GM21526 (cell line): Measurements from ENCODE around the gene CUL3.
"Not testable (repeated sequence)": the region's sequence is repeated elsewhere in the genome, so short reads cannot be mapped to it uniquely, and the experiment has no call there.

Experiments
- ATAC-seq: cut with Tn5 transposase; IDR thresholded peaks from one replicate; pipeline ENCODE4 v1.9.1; 2021; ENCODE audit warnings: moderate library complexity; ENCODE audit not compliant: unreplicated experiment, low FRiP score

Gene CUL3

DNA sequence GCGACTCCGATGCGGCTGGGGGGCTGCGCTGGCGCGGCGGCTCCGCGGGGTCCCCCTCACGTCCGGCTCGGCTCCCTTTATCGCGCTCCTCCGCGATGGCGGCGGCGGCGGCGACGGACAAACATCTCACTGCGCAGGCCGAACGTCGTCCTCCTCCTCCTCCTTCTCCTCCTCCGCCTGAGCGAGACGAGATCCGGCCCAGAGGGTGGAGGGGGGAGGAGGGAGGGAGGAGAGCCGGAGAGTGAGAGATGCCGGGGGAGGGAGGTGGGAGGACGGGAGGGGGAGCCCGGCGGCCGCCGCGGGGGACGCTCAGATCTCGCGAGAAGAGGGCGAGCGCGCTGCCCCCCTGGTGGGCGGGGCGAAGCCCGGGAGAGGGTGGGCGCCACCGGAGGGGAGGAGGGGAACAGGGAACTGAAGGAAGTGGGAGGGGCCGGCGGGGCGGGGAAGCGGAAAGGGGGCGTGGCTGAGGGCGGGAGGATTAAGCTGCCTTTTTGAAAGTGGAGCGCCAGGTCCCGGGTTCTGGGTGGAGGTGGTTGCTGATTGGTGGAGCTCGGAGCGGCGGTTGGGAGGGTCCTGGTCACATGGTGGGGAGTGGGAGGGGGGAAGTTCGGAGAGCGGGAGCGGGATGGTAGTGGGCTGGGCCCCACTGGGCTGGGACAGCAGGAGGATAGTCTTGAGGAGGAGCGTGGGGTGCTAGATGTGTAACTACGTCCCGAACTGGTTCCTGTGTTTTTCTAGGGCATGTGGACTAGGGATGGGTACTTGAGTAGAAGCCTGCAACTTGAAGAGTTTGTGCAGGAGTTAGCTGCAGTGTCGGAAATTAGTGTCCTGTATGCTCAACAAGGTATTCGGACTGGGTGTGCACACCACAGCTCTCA is at the start of gene CUL3:
TSS of gene CUL3 (minus strand) at position 153 of the 878 bp plus-strand sequence. CDS start 354 bp downstream, outside the sequence.
- ATAC-seq: peak; percentile 75

DNA sequence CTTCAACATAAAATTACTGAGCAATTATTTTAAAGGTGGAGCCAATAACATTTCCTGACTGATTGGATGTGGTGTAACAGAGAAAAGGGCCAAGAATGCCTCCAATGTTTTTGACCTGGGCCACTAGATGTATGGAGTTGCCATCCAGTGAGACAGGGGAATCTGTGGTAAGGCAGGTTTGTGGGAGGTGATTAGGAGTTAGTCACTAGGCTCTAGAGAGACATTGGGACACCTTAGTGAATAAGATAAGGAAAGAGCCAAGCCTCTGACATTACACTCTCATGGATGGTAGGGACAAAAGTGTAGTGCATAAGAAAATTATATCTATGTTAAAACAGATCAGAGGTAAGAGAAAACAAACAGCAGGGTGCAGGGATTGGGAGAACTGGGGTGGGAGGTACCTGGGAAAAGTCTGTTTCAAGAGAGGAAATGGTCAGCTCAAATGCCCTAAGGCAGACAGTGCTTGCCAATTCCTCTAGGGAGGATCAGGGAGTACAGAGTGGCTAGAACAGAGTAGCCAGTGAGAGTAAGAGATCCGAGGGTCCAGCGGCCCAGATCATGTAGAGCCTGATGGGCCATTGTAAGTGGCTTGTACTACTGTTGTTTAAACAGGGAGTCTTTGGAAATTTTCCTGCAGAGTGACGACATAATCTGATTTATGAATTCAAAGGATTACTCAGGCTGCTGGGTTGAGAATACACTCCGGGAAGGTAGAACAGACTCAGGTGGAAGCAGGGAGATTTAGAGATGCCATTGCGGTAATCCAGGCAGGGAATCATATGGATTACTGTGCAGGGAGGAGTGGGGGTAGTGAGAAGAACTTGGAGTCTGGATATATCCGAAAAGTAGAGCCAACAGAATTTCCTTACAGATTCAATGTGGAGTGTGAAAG is 45.7 kb upstream of the CUL3 start:
- no peak for ATAC-seq

DNA sequence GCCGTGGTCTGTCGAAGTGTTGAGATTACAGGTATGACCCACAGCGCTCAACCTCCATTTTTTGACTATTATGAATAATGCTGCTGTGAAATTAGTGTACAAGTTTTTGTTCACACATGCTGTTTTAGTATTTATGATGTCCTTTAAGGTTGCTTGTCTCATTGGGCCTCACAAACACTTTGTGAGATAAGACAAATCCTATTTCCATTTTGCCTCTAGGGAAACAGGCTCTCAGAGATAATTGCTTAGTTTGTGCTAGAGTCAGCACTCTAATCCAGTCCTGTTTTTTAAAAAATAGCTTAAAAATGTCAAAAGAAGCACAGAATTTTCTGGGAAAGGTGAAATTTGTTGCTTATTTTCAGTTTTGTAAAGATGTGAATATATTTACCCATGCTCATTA is 43.3 kb upstream of the CUL3 start:
- ATAC-seq: no peak

DNA sequence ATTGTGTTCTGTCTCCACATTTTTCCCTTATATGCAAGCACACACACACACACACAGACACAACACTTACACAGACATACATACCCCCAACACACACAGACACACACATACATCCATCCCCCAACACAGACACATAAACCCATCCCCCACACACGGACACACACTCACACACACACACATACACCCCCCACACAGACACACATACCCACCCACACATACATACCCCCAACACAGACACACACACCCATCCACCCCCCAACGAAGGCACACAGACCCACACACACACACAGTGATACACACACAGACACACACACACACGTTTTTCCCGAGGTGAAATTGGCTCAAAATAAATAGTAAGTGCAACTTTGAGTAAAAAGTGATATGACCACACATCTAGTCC is 41.6 kb upstream of the CUL3 start:
- no peak for ATAC-seq

DNA sequence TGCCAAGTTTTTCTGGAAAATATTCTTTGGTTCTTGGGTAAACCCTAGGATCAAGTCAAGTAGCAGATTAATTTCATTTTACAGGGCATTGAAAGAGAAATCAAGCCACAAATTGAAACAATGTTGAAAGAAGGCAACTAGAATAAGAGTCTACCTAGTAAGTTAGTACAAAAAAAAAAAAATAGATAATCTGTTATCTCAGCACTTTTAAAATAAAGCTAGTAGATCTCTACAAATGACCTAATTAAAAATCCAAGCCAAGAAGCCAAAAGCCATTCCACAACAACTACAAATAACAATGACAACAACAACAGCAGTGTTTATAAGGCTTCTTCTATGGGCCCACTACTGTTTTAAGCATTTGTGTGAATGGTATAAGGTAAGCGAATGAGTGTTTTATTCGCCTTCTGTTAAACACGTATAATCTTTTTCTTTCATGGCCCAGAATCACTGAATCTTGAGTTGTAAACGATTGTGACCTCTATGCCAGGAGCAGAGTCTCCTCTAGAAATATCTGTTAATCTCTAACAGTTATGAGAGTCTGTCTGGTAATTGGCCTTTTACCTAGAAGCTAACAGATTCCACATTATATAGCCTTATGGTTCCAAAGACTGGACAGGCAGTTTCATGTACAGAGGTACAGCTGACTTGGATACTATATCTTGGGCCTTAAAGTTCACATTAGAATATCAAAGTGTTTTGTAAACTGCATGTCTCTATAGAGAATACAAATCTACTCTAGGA is 28.6 kb upstream of the CUL3 start:
- ATAC-seq: no peak

DNA sequence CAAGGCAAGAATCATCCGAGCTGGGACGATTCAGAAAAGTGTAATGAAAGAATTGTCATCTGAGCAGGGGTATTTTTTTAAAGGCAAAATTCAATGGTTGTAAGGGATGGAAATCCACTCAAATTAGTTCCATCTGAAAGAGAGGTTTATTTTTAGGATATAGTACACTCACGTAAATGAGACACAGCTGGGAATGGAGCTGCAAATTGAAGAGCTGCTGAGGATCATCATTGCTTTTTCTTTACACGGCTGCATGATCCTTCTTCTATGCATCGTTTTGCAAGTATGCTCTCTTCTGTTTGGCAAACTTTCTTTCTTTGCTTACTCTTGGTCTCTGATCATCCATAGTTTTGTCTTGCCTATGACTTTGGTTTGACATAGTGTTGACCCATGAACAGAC is 27.4 kb upstream of the CUL3 start:
- ATAC-seq: no peak

DNA sequence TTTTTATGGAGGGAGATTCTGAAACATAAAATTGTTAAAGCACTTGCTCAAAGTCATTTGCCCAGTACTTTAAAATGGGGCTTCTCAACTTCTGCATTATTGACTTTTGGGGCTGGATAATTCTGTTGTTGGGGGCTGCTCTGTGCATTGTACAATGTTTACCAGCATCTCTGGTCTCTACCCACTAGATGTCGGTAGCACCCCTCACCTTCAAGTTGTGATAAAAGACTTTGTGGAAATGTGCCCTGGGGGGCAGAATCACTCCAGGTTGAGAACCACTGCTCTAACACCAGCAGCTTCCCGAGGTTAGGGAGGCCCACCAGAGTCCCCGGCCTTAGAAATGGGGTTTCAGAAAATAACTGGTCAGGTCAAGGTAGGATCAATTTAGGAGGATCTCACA is 26.8 kb upstream of the CUL3 start:
- ATAC-seq: no peak

DNA sequence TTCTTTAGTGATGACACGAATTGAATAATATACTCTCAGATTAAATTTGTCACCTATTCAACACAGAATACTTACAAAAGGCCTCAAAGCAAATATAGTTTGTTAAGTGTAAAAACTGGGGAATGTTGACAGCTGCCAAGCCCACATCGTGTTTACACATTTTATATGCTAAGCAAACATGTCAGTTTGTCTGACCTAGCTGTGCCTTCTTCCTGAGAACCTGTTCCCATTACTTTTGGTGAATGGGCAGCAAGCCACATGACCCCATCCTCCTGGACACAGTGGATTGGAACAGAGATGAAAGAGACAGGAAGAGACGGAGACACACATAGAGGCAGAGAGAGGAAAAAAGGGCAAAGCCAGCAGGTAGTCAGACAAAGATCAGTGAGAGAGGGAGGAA is 22.9 kb upstream of the CUL3 start:
- ATAC-seq: no peak

DNA sequence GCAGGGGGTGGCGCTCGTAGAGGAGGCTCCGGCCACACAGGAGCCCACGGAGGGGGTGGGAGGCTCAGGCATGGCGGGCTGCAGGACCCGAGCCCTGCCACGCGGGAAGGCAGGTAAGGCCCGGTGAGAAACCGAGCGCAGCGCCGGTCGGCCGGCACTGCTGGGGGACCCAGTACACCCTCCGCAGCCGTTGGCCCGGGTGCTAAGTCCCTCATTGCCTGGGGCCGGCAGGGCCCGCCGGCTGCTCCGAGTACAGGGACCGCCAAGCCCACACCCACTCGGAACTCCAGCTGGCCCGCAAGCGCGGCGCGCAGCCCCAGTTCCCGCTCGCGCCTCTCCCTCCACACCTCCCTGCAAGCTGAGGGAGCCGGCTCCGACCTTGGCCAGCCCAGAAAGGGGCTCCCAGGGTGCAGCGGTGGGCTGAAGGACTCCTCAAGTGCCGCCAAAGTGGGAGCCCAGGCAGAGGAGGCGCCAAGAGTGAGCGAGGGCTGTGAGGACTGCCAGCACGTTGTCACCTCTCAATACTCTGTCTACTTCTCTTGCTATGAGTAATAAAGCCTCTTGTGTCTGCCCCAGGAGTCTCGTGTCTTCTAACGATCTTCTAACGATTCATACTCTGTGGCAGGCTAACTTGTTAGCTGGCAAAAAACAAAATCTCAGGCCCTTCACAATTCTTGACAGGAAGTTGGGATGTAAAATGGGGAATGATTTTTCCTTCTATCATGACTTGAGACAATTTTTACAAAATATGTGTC is 18.8 kb upstream of the CUL3 start:
- ATAC-seq: not testable (repeated sequence)

DNA sequence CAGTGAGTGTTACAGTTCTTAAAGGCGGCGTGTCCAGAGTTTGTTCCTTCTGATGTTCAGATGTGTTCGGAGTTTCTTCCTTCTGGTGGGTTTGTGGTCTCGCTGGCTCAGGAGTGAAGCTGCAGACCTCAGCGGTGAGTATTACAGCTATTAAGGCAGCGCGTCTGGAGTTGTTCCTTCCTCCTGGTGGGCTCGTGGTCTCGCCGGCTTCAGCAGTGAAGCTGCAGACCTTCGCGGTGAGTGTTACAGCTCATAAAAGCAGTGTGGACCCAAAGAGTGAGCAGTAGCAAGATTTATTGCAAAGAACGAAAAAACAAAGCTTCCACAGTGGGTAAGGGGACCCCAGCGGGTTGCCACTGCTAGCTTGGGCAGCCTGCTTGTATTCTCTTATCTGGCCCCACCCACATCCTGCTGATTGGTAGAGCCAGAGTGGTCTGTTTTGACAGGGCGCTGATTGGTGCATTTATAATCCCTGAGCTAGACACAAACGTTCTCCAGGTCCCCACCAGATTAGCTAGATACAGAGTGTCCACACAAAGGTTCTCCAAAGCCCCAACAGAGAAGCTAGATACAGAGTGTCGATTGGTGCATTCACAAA is 17.7 kb upstream of the CUL3 start:
- ATAC-seq: not testable (repeated sequence)

DNA sequence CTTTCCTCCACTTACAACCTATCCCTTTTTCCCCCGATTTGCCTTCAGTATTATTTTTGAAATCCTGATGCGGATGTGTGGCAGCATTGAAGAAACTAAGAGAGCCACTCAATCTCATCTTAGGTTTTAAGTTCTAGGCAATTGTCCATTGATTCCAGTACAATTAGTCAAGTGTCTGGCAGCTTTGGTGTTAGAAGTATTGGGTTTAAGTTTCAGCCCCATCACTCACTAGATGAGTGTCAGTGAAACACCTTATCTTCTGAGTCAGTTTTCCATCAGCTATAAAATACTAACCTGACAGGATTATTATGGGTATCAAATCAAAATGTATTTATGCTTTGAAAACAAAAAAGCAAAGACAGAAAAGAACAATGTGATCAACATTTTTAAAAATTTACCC is 16.8 kb upstream of the CUL3 start:
- no peak for ATAC-seq

DNA sequence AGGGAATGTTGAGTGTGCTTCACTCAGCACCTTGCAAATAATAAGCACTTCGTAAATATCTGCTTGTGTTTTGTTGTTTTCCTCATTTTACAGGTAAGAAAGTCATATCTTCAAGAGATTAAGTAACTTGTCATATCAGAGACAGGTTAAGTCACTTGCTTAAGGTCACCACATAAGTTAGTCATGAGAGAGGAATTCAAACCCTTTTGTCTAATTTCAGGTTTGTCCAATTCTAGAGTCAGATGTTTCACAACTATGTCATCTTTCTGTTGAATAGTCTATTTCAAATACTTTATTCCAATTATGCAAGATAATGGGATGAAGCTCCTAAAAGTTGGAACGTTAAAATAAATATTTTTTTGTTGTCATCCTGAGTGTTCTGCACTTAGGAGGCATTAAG is 13.5 kb upstream of the CUL3 start:
- ATAC-seq: no peak

DNA sequence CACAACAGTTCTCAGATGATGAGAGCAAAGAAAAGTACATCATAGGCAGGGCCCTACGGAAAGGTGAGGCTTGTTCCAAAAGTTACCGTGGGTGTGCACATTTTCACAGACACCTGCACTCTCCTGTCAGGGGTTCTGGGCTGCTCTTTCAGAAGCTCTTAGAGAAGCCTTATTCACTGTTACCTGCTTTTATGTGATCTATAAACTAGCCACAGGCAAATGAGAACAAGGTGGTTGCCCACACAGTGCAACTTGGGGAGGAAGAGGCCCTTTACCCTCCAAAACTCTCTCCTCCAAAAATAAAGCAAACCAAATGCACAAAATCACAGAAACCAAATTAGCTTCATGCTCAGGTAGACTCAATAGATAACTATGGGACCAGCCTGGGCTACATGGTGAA is 11.1 kb upstream of the CUL3 start:
- ATAC-seq: no peak

DNA sequence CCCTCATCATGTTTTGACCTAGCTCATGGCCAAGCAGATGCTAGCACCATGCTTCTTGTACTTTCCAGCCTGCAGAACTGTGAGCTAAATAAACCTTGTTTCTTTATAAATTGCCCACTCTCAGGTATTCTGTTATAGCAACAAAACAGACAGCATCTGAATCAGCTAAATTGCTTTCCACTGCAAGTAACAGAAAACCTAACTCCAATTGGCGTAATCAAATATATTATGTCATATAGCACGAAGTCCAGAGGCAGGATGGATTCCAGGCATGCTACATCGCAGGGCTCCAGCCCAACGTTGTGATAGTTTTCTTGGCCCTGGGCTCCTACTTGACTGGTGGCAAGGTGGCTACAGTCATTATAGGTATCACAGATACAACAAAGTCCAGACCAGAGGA is 10.4 kb upstream of the CUL3 start:
- ATAC-seq: no peak

DNA sequence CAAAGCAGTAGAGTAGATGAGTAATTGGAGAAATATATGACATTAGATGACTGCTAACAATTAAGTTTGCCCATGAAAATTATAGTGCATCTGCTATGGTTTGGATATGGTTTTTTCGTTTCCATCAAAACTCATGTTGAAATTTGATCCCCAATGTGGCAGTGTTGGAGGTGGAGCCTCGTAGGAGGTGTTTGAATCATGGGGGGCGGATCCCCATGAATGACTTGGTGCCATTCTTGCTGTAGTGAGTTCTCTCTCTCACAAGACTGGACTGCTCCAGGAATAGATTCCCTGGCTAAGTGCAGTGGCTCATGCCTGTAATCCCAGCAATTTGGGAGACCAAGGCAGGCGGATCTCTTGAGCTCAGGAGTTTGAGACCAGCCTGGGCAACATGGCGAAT is 9.7 kb upstream of the CUL3 start:
- ATAC-seq: no peak

DNA sequence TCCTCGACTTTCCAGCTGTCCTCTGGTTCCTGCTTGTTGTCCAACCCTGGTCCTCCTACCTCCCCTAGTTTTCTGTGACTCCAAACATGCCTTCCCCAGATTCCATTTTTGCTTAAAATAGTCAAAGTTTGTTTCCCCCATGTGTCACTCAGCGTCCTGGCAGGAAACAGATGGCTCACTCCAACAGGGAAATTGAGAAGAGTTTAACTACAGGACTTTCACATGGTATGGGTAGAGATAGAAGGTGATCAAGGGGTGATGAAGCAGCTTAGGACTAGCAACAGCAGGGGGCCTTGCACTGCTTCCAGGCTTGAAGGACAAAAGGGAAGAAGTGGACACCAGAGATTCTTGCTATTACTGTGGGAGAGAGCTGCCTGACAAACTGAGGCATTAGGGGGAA is 6.1 kb upstream of the CUL3 start:
- no peak for ATAC-seq

DNA sequence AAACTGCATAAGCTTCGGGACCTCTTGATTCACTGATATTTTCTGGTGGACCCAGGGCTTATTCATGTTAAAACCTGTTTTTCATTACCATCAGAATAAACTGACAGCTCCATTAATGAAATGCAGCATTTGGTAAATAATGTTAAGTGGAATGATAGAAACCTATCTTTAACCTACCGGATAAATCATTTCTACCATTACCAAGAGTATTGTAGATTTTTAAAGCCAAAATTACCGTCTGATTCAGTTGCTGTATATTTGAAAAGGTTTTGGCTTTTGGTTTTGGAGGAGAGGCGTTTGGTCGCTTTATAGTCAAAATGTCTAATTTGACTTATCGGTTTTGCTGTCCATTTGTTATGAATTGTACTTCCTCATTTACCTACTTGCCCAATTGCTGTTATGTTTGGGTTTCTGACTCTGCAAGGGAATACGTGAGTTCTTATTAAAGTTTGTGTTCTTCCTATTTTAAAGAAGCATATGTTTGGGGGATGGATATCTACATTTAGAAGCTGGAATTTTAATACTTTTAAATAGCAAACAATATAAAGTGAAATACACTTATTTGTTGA is 1.0 kb upstream of the CUL3 start:
- no peak for ATAC-seq

DNA sequence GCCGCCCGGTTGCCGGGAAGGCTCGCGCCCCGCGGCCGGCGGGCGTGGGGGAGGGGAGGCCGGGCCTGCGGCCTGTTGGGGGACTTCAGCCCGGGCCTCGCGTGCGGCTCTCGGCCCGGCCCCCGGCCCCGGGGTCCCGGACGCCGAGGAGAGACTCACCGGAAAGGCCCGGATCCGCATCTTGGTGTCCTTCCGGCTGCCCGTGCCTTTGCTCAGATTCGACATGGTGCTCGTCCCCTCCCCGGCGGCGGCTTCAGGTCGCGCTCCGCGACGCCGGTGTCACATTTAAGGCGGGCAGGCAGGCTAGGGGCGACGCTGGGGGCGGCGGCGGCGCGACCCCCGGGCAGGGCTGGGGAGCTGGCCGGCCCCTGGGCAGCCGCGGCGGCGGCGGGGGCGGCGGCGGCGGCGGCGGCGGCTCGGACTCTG is 365 bp downstream of the CUL3 start:
- peak; percentile 33 for ATAC-seq

DNA sequence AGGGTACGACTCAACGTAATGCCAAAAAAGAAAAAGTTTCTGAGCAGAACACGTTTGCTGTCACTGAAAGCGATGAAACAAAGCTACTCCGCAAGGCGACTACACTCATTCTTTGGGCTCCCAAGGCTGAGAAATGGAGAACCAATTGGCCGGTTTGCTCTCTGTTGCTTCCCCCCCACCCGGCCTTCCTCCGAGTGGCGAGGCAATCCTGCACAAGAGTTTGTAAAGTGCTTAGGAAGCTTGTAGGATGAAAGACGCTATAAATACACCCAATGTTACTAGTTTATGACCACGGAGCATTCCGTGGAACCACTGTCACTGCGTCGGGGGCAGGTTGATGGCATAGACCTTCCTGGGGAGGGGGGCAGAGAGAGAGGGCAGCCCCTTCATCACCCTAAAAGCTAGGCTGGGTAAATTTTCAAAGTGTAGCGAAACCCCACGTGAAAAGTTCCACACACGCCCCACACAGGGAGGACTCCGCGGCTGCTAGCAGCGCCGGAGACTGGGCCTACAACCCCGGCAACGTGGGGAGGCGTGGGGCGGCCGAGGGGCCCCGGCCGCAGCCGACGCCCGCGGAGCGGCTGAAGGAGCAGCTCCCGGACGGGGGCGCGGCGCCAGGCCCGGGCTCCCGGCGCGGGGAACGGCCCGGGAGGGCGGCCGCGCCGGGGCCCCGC is 915 bp downstream of the CUL3 start:
- ATAC-seq: peak; percentile 3
